ENCODE results near the gene ITCH.
"Not testable (repeated sequence)": the region's sequence is repeated elsewhere in the genome, so short reads cannot be mapped to it uniquely, and the experiment has no call there.

Gene ITCH

DNA sequence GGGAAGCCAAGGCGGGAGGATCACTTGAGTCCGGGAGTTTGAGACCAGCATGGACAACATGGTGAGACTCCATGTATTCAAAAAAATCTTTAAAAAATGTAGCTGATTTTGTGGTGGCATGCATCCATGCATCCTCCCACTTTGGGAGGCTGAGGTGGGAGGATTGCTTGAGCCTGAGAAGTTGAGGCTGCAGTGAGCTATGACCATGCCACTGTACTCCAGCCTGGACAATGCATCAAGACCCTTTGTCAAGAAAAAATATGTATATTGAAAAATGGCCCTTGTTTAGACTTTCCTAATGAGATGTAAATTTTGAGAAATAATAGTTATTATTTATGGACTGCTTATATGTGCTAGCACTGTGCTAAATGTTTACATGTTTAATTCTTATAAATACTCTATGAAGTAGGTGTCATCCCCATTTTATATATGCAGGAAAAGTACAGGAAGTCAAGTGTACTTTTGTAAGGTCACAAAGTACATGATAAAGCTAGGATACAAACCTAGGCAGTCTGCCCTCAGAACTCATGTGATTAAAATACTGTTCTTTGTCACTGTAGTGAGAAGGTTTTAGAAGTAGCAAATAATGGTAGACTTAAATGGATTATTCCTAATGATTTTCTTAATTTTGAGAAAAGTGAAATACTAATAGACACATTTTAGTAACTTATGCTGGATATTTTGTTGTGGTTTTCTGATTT, 58.8 kb downstream of the ITCH start:
- DNase-seq, result no peak

DNA sequence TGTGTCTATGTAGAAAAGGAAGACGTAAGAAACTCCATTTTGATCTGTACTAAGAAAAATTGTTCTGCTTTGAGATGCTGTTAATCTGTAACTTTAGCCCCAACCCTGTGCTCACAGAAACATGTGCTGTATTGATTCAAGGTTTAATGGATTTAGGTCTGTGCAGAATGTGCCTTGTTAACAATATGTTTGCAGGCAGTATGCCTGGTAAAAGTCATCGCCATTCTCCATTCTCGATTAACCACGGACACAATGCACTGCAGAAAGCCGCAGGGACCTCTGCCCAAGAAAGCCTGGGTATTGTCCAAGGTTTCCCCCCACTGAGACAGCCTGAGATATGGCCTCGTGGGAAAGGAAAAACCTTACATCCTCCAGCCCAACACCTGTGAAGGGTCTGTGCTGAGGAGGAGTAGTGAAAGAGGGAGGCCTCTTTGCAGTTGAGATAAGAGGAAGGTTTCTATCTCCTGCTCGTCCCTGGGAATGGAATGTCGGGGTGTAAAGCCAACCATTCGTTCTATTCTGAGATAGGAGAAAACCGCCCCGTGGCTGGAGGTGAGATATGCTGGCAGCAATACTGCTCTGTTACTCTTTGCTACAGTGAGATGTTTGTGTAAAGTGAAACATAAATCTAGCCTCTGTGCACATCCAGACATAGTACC, 62.1 kb downstream of the ITCH start:
- DNase-seq, result not testable (repeated sequence)

DNA sequence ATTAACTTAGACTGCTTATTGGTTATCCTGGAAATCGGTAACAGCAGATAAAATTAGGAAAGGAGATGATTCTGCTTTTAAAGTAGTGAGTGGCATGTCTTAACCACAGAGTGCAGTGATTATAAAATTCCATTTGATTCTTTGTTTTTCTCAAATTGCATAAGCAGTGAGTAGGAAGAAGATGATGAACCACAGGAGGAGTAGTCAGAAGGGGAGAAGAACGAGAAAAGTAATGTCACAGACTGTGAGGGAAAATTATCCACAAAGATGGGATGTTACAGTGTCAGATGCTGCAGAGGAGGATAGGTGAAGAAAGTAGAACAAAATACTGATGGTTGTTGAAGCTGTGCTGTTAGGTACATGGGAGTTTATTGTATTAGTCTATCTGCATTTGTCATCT, 63.0 kb downstream of the ITCH start:
- no peak for DNase-seq

DNA sequence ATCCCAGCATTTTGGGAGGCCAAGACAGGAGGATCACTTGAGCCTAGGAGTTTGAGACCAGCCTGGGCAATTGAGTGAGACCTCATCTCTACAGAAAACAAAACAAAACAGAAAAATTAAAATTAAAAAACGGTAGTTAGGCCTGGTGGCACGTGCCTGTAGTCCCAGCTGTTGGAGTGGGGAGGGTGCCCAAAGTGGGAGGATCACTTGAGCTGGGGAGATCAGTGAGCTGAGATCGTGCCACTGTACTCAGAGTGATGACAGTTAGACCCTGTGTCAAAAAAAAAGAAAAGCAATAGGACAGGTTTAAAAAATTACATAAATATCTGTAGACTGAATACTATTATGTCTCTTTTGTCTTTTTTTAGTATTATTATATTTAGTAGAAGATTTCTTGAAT, 64.3 kb downstream of the ITCH start:
- DNase-seq, result no peak

DNA sequence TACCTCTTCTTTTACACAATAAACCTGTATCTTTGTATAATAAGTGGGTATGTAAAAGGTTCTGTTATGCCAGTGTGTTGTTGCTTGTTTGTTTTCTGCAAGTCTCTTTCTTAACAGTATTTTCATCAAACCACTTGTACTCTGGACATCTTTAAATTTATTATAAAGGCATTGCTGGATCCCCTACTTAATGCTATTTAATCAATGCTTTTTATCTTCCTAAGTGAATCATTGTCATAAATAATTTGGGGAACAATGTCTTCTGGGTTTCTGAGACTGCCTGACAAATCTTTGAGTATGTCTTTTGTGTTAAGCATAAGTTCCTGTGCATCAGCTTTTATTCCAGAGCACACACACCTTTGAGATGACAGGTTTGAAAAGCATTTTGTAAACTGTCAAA, 64.7 kb downstream of the ITCH start:
- no peak for DNase-seq

DNA sequence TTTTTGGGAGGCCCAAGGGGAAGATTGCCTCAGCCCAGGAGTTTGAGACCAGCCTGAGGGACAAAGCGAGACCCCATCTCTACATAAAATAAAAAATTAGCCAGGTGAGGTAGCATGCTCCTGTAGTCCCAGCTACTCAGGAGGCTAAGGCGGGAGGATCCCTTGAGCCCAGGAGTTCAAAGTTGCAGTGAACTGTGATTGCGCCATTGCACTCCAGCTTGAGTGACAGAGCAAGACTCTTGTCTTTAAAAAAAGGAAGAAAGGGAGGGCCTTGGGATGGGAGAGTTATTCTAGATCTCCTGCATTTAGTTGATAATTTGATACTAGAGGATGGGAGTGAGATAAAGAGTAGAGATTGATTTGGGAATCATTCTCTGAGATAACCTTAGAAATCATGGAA, 68.1 kb downstream of the ITCH start:
- DNase-seq, result no peak

DNA sequence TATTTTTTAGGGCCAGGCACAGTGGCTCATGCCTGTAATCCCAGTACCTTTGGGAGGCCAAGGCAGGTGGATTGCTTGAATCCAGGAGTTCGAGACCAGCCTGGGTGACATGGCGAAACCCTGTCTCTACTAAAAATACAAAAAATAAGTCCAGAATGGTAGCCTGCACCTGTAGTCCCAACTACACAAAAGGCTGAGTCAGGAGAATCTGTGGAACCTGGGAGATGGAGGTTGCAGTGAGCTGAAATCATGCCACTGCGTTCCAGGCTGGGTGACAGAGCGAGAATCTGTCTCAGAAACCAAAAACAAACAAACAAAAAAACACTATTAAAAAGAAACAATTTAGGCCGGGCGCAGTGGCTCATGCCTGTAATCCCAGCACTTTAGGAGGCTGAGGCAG, 69.6 kb downstream of the ITCH start:
- DNase-seq, result not testable (repeated sequence)

DNA sequence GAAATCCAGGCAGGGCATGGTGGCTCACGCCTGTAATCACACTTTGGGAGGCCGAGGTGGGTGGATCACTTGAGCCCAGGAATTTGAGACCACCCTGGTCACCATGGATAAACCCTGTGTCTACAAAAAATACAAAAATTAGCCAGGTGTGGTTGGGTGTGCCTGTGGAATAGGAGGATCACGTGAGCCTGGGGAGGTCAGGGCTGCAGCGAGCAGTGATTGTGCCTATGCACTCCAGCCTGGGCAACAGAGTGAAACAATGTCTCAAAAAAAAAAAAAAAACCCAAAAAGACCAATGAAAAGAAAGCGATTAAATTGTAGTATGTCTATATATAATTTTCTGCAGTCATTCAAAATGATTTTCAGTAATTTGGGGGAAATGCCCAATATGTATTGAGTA, 70.3 kb downstream of the ITCH start:
- no peak for DNase-seq

DNA sequence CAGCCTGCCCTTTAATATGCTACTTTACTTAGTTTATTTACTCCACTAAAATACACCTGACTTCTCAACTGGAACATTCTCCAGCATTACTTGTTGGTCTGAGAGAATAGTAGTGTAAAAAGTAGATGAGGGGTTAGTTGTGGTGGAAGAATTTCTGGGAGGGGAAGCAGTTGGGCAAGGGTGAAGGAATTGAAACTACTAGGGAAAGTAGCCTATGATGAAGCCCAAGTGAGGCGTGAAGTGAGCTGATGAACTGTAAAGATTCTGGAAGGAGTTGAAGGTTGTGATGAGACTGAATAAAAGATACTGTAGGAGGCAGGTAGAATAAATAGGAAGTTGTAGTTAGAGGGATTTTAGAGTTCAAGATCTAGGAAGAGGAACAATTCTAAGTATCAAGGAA, 72.5 kb downstream of the ITCH start:
- no peak for DNase-seq

DNA sequence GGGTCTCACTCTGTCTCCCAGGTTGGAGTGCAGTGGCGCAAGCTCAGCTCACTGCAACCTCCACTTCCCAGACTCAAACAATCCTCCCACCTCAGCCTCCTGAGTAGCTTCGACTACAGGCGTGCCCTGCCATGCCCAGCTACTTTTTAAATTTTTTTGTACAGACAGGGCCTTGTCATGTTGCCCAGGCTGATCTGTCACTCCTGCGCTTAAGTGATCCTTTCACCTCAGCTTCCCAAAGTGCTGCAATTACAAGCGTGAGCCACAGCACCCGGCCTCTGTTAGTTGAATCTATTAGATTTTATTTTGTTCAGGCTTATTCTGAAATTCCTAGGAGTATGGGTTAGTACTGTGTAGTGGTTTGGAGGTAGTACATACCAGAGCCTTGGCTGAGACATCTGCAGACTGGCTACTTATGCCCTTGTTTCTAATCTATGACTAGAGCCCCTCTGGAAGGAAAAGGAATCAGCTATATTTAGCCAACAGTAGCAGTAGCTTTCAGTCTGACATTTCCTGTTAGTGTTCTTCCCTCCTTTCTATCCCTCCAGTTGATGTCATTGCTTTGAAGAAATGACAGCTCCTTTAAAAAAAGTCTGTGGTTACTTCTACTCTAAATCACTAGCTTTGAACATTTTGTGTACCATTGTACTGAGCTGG, 74.4 kb downstream of the ITCH start:
- DNase-seq, result no peak

DNA sequence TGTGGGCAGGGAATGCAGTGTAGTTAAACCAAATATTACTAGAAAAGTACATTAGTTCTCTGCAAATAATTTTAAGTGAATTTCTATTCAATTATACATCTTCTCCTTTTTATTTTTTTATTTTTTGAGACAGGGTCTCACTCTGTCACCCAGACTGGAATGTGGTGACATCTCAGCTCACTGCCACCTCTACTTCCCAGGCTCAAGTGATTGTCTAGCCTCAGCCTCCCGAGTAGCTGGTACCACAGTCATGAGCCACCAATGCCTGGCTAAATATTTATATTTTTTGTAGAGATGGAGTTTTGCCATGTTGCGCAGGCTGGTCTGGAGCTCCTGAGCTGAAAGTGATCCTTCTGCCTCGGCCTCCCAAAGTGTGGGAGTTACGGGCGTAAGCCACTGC, 76.1 kb downstream of the ITCH start:
- DNase-seq, result no peak

DNA sequence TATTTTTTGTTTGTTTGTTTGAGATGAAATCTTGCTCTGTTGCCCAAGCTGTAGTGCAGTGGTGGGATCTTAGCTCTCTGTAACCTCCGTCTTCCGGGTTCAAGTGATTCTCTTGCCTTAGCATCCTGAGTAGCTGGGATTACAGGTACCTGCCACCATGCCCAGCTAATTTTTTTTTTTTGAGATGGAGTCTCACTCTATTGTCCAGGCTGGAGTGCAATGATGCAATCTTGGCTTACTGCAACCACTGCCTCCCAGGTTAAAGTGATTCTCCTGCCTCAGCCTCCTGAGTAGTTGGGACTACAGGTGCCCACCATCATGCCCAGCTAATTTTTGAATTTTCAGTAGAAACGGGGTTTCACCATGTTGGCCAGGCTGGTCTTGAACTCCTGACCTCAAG, 78.3 kb downstream of the ITCH start:
- not testable (repeated sequence) for DNase-seq

DNA sequence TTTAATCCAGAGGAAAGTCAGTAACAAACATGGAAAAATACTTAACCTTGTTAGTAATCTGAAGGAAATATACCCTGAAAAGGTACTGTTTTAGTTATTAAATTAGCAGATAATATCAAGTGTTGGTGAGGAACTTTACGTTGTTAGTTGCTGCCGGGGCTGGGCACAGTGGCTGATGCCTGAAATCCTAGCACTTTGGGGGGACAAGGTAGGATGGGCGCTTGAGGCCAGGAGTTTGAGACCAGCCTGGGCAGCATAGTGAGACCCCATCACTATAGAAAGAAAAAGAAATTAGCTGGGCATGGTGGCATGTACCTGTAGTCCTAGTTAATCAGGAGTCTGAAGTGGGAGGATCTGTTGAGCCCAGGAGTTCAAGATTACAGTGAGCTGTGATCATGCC, 80.5 kb downstream of the ITCH start:
- no peak for DNase-seq

DNA sequence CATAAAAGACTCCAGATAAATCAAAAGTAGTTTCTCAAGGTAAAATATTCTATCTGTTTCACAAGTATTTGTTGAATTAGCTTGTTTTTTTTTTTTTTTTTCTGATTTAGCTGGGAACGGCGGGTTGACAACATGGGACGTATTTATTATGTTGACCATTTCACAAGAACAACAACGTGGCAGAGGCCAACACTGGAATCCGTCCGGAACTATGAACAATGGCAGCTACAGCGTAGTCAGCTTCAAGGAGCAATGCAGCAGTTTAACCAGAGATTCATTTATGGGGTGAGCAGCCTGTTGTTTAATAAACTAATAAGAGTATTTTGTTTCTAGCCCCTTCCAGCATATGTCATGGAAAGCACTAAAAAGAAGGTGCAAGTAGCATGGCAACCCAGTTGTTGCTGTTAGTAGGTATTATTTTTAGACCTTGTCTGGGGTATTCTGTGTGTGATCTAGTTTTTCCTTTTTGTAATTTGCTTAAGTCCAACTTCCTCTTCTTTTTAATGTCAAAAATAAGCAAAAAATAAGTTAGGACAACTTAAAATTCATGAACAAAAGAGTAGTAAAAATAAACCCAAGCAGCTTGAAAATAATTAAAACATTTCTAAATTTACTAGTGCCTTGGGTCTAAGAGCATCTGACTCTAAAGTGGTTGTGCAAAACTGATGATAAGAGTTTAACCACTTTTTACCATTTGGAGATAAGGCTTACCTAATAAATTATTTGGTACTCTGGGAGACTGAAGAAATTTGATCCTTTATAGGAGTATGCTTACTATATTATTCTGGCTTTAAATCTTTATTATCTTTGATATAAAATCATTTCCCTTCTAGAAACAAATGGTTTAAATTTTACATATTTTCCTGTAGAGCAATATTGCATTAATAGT, 82.3 kb downstream of the ITCH start:
- DNase-seq, result no peak

DNA sequence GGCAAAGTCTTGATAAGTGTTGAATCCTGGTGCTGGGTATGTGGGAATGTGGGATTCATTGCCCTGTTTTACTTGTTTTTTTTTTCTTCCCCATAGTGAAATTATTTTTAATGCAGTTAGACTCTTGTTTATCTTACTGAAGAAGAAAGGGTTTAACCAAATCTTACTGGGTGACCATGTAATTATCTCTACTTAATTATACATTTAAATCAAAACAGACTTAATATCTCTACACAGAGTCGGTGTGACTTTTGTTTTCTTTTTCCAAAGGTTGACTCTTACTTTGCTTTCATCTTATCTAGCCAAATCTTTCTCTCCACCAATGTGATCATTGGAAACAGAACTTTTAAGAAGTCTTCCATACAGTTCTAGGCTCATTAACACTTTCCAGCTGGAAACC, 85.4 kb downstream of the ITCH start:
- no peak for DNase-seq

DNA sequence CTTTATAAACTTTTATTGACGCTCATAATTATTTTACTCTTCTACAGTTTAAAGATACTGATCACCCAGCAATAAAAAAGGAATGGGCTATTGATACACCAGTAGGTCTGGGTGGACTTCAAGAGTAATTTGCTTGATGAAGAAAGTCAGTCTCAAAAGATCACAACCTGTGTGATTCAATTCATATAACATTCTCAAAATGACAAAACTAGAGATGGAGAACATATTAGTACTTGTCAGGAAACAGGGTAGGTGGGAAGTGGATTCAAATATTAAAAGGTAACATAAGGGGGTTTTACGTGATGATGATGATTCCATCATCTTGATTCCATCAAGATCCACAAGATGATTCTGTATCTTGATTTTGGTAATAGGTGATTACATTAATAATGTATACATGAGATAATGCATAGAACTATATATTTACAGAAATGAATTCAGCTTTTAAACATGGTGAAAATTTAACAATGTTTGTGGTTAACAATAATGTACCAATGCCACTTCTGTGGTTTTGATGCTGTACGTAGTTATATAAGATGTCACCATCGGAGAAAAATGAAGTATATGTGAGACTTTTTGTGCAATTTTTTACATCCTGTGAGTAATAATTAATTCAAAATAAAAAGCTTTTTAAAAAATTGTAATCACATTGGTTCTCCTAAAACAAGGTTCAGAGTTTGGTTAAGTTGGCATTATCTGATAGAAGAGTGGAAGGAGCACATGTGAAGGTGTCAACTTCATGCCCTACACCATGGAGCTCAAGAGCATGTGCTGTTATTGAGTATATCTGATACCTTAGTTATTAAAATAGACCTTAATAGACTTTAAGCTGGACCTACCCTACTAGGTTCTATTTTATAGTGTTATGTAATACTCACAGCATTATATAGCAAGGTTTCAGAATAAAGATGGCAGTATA, 86.9 kb downstream of the ITCH start:
- no peak for DNase-seq

DNA sequence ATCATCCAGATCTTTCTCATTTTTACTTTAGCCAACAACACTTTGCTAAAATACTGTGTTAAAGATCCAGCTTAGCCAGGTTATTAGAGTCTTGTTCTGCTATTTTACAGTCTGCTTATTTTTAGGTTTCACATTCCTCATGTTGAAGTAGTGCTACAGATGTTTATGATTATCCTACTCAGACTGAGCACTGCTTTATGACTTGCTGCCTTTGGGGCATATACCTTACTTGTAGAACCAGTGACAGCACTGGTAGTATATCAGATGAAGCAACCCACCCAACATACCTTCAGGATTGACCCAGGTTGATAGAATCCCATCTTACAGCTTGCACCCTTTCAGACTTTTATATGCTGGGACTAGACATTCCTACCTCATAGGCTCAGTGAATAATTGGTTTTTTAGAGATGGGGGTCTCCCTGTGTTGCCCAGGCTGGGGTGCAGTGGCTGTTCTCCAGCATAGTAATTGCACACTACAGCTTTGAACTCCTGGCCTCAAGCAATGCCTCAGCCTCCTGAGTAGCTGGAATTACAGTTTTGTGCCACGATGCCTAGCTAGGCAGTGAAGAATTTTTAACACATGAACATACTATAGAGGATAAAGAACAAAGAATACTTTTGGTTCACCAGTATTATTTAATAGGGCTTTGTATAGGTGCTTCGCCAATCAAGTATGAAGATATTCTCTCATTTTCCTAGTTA, 89.4 kb downstream of the ITCH start:
- no peak for DNase-seq

DNA sequence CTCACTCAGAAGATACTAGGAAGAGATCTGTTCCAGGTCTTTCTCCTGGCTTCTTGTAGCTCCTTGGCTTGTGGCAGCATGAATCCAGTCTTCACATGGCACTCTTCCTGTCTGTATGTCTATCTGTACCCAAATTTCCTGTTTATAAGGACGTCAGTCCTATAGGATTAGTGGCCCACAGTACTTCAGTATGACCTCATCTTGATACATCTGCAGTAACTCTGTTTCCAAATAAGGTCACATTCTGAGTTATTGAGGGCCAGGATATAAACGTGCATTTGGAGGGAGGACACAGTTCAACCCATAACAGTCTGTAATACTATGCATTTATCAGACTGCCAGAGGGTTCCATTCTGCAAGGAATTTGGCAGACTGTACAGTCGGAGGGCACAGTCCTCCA, 95.6 kb downstream of the ITCH start:
- no peak for DNase-seq

DNA sequence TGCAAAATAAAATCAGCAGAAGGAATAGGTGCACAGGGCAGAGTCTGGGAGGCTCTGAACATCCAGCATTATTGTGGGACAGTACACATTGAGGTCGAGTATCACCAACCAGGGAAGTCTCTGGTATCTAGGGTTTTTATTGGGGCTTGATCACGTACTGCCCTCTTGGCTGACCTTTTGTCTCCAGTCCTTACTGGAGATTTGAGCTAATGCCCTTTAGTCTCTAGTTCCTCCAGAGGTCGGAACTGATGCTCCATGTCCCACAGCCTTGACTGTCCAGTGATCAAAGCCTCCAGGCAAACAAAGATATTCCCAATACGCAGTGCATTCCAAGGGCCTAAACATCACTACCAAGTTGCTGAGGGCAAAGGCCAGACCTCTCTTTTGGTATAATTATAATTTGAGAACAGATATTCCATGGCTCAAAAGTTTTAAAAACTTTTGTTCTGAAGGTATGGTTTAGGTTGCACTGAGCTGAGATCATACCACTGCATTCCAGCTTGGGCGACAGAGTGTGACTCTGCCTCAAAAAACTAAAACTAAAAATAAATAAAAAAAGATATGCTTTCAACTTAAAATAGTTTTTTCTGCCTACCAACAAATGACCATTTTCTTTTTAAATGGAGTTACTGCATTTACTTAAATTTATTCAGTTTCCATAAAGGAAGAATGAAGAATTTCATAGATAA, 96.3 kb downstream of the ITCH start:
- DNase-seq, result no peak

DNA sequence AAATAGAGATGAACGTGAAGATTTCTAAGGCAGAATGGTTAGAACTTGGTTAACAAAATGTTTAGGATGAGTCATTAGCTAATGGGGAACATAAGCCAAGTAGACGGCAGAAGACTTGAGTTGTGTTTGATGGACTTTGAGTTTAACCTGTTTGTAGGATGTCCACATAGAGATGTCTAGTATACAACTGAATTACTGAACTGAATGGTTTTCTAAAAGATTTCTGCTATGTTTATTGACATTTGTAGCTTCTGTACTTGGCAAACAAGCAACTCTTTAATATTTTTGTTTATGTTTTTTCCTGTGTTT, 98.7 kb downstream of the ITCH start:
- no peak for DNase-seq

DNA sequence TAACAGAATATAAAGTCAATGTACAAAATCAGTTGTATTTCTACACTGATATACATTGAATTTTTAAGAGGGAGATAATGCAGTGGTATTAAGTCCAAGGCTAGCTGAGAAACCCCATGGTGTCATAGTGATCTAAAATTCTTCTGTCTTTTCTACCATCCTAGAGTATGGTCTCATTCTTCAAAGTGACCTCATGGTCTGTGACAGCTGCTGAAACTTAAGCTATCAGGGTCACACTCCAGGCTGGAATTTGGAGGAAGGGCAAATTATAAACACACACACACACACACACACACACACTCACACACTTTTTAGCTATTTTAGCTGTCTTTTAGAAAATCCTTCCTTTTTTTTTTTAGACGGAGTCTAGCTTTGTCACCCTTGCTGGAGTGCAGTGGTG, 105.9 kb downstream of the ITCH start:
- DNase-seq, result no peak

Data from activated CD4-positive, alpha-beta T cell treated with anti-CD3 and anti-CD28 coated beads, Interleukin-2, Interleukin-6, amounts not matched to agents 100 ng/mL and 50 ng/mL, durations not matched to agents 16 hours and 8 hours (primary cell).